GM20431 (cell line): ENCODE measurements around the gene IL31RA.

Source experiments
- in situ Hi-C: fragments of 300-500 bp; cut with MseI, MboI; formaldehyde crosslinking; loops from one replicate; pipeline ENCODE4 v1.15.0; 2020; ENCODE audit warnings: low sequenced_read_pairs; ENCODE audit not compliant: unreplicated experiment

Gene IL31RA

DNA sequence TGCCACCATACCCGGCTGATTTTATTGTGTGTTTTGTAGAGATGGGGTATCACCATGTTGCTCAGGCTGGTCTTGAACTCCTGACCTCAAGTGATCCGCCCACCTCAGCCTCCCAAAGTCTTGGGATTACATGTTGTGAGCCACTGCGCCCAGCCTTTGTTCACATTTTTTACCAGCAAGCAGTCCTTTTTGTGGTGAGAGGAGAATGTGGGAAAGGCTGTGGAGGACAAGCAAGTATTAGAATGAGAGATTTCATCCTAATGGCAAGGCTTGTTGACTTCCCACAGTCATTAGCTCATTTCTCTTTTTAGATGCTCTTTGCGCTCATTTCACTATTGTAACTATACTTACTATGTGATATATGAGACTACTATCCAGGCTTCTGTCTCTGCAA, 6.1 kb downstream of the IL31RA start:
- in situ Hi-C loops = no loop called here

DNA sequence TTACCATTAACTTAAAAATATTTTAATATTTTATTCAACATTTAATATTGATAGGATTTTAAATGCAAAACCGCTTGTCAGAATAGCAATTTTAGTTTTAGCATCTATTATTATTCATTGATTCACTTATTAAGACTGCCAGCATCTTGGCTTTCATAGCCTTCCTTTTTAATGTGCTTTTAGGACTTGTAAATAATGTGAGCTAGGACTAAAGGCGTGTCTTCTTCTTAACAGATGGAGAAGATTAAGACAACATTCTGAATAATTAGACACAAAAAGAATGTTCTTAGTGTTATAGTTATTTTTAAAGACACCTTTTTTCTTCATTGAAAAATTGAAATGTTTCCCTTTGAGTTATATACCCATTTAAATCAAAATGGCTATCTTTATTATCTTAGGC, 6.9 kb downstream of the IL31RA start:
- in situ Hi-C loops = no loop called here

DNA sequence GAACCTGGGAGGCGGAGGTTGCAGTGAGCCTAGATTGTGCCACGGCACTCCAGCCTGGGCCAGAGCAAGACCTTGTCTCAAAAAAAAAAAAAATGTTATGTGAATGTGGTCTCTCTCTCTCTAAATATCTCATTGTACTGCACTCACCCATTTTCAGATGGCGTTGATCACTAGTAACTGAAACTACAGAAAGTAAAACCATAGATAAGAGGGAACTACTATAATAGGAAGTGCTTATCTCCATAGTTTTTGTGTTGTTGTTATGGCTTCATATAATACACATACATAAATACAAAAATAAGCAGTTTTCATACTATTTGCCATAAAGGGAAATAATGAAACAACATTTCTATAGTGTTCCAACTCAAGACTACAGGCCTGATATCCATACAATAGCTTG, 9.1 kb downstream of the IL31RA start:
- in situ Hi-C loops = no loop called here

DNA sequence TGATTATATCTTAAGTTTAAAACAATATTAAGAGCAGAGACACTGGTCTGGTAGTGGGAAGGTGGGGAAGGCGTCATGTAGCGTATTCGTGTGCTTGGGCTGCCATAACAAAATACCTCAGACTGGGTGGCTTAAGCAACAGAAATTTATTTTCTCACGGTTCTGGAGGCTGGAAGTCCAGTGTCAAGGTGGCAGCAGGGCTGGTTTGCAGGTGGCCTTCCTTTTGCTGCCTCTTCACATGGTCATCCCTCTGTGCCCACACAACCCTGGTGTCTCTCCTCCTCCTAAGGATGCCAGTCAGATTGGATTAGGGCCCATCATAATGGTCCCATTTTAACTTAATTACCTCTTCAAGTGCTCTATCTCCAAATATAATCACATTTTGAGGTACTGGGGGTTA, 9.6 kb downstream of the IL31RA start:
- in situ Hi-C loops = no loop called here

DNA sequence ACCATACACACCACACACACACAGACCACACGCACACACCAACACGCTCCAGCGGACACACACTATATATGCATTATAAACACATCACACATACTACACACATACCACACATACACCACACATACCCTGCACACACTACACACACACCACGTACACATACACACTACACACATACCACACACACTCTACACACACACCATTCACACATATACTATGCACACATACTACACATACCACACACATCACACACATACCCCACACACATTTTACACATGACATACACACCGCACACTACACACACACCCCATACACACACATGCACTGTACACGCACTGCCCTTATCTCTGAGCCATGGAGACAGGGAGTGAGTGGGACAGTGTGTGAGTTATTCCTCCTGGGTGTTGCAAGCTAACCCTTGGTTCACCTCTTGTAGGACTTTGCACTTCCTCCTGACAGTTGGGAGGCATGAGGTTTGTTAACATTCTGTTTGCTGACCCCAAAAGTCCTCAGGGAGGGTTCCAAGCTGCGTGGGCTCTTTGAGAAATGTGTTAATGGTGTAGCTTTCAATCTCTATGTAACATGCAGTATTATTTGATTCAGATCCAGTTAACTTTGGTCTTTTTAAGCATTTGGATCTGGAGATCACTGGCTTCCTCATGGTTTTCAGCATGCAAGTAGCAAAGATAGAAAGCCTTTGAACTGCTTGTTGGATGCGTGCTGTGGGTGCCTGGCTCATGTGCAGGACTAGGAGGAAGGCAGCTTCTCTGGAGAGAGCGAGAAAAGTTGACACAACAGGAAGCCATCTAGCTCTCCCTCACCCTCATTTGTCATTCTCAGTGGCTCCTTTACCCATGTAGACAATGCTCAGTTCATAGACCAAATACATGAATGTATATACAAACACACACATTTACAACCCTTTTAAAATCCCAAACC, 13.7 kb downstream of the IL31RA start:
- in situ Hi-C loops = no loop called here

- in situ Hi-C loops = no loop called here
Observed at GRCh38 chr5:55865831-55866230, 14.7 kb downstream of the IL31RA start.

DNA sequence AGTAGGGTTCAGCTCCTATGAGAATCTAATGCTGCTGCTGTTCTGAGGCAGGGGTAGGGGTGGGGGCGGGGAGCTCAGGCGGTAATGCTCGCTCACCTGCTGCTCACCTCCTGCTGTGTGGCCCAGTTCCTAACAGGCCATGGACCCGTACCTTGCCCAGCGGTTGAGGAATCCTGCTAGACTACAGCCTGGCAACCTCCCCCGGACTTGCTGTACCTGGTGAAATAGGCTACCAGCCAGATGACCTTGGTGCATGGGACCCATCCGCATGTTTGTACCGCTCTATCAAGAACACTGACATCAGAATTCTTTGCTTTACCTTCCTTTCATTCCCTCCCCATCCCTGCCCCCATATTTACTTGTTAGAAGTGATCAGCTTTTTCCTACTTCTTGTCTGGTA, 15.3 kb downstream of the IL31RA start:
- in situ Hi-C loops = no loop called here

- in situ Hi-C loops = no loop called here
Observed at GRCh38 chr5:55866934-55867333, 15.8 kb downstream of the IL31RA start.

GRCh38 chr5:55868846-55869245, 17.7 kb downstream of the IL31RA start:
- in situ Hi-C loops = no loop called here

- in situ Hi-C loops = no loop called here
Observed at GRCh38 chr5:55869847-55870246, 18.7 kb downstream of the IL31RA start.

GRCh38 chr5:55873234-55873633, 22.1 kb downstream of the IL31RA start:
- in situ Hi-C loops = no loop called here

DNA sequence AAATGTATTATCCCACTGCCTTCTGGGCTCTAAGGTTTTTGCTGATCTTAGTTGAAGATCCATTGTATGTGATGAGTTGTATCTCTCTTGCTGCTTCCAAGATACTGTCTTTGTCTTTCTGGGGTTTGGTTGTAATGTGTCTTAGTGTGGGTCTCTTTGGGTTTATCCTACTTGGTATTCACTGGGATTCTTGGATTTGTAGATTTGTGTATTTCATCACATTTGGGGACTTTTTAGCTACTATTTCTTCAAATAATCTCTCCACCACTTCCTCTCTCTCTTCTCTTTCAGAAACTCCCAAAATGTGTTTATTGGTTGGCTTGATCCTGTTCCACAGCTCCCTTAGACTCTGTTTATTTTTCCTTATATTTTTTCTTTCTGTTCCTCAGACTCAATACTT, 26.5 kb downstream of the IL31RA start:
- in situ Hi-C loops = no loop called here

- in situ Hi-C loops = no loop called here
Observed at GRCh38 chr5:55880453-55880852, 29.3 kb downstream of the IL31RA start.

DNA sequence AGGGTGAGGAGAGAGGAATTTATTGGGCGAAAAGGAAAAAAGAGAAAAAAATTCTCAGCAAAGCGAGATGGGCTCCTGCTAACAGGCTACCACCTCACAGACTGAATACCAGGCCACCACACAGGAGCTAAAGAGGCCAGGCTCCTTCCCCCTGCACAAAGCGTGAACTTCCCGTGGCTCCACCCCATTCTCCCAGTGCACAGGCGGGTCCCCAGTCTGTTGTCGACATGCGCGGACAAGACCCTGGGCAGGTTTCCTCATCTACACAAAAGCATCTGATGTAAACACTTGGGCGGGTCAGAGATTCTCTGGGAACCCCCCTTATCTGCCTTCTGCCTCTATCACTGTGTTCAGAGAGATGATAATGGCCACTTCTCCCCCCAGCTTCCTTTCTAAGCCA, 34.2 kb downstream of the IL31RA start:
- in situ Hi-C loops = no loop called here

- in situ Hi-C loops = no loop called here
Observed at GRCh38 chr5:55888205-55888604, 37.0 kb downstream of the IL31RA start.

- in situ Hi-C loops = no loop called here
Observed at GRCh38 chr5:55892479-55892878, 41.3 kb downstream of the IL31RA start.

- in situ Hi-C loops = no loop called here
Observed at GRCh38 chr5:55894135-55894534, 43.0 kb downstream of the IL31RA start.

- in situ Hi-C loops = no loop called here
Observed at GRCh38 chr5:55895346-55895745, 44.2 kb downstream of the IL31RA start.

DNA sequence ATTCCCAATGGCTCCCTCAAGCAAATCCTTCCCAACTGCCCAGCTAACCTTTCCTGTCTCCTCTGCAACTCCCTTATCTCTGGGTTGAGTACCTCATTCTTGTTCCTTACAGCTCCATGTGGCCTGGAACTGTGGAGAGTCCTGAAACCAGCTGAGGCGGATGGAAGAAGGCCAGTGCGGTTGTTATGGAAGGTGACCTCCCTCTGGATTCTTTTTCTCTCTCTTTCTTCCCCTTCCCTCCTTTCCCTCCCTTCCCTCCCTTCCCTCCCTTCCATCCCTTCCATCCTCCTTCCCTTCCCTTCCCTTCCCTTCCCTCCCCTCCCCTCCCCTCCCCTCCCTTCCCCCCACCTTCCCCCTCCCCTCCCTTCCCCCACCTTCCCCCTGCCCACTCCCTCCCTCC, 45.1 kb downstream of the IL31RA start:
- in situ Hi-C loops = no loop called here

GRCh38 chr5:55896663-55897062, 45.5 kb downstream of the IL31RA start:
- in situ Hi-C loops = no loop called here

DNA sequence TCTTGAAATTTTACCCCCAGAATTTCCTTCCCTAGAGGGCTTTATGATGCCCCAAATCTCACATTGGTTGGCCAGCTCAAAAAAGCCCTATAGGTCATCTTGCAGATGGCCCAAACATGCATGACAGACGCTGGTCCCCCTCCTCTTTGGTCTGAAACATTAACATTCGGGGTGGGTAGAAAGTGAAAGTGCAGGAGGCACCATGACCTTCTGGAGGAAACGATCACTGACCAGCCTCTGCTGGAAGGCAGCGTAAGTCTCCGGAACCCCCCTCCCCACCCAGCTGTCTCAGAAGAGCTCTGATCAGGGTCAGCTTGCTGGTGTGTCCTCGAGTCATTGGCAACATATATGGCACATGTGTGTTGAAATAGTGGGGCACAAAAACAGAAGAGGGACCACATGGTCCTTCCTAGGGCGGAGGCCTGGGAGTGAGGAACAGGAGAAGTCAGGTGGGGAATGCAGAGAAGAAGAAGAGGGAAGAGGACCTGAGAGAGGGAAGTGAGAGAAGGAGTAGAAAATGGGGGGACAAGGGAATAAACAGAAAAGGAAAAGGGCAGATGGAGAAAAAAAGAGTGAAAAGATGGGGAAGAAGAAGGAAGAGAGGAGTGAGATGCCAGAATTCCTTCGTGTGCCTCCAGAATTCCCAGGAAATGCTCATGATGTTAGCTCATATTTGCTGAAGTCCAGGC, 46.2 kb downstream of the IL31RA start:
- in situ Hi-C loops = no loop called here
